CD4-positive, alpha-beta T cell treated with Interleukin-12 subunit alpha and Interleukin-12 subunit beta, for 1 hour (primary cell): ENCODE data around the gene SIK2.

Experiments used
- DNase-seq: peaks from one replicate; pipeline ENCODE4 v3.0.0-alpha.2; 2020

Gene SIK2

GRCh38 chr11:111582881-111583280 is 19.4 kb upstream of the SIK2 start:
- DNase-seq, result no peak

- DNase-seq, result no peak
Observed at GRCh38 chr11:111585371-111585770, 16.9 kb upstream of the SIK2 start.

GRCh38 chr11:111586388-111586831 is 15.8 kb upstream of the SIK2 start:
- peak; percentile 68 for DNase-seq

- no peak for DNase-seq
Observed at GRCh38 chr11:111589114-111589513, 13.1 kb upstream of the SIK2 start.

- no peak for DNase-seq
Observed at GRCh38 chr11:111589886-111590499, 12.3 kb upstream of the SIK2 start.

GRCh38 chr11:111591187-111591960 is 10.9 kb upstream of the SIK2 start:
- DNase-seq, result no peak

- no peak for DNase-seq
Observed at GRCh38 chr11:111592491-111592890, 9.8 kb upstream of the SIK2 start.

- no peak for DNase-seq
Observed at GRCh38 chr11:111596319-111596718, 5.9 kb upstream of the SIK2 start.

GRCh38 chr11:111598148-111598547 is 4.1 kb upstream of the SIK2 start:
- no peak for DNase-seq

- no peak for DNase-seq
Observed at GRCh38 chr11:111598559-111598958, 3.7 kb upstream of the SIK2 start.

- no peak for DNase-seq
Observed at GRCh38 chr11:111601636-111601978, 642 bp upstream of the SIK2 start.

- peak; percentile 33 for DNase-seq
Observed at GRCh38 chr11:111602865-111603610, 789 bp downstream of the SIK2 start.

- no peak for DNase-seq
Observed at GRCh38 chr11:111603611-111604130, 1.4 kb downstream of the SIK2 start.

GRCh38 chr11:111604392-111605009 is 2.3 kb downstream of the SIK2 start:
- peak; percentile 66 for DNase-seq

- DNase-seq, result no peak
Observed at GRCh38 chr11:111605681-111606080, 3.4 kb downstream of the SIK2 start.

GRCh38 chr11:111606986-111607385 is 4.7 kb downstream of the SIK2 start:
- no peak for DNase-seq

- DNase-seq, result no peak
Observed at GRCh38 chr11:111607751-111608150, 5.5 kb downstream of the SIK2 start.

- DNase-seq, result no peak
Observed at GRCh38 chr11:111612224-111612623, 10.0 kb downstream of the SIK2 start.

- DNase-seq, result no peak
Observed at GRCh38 chr11:111617286-111617685, 15.0 kb downstream of the SIK2 start.

- DNase-seq, result no peak
Observed at GRCh38 chr11:111620518-111620917, 18.3 kb downstream of the SIK2 start.

- DNase-seq, result no peak
Observed at GRCh38 chr11:111623527-111624030, 21.3 kb downstream of the SIK2 start.

- DNase-seq, result no peak
Observed at GRCh38 chr11:111624608-111625007, 22.4 kb downstream of the SIK2 start.

GRCh38 chr11:111627591-111627990 is 25.3 kb downstream of the SIK2 start:
- DNase-seq, result no peak
